H1 (cell line): Measurements from ENCODE around the gene OTUD5. TPM values are rescaled to one million over a fixed set of nuclear protein-coding genes. Genes with fewer than 3 reads are reported as not detected.

Source experiments
- CTCF ChIA-PET: fragments of 300-600 bp; sonication (Branson Sonifier 250); formaldehyde crosslinking; loops from one replicate; lab custom pipeline; 2021; ENCODE audit not compliant: partially characterized antibody; lab: Charles Lee
- POLR2A ChIA-PET: fragments of 300-600 bp; sonication (Branson Sonifier 250); formaldehyde crosslinking; loops from one replicate; lab custom pipeline; 2021; ENCODE audit warnings: inconsistent platforms; ENCODE audit not compliant: partially characterized antibody; lab: Charles Lee
- DNase-seq, 2 experiments: peaks; one replicate each; pipeline versions ENCODE4 v3.0.0 to v3.0.0-alpha.2; 2010 to 2022; ENCODE audit warnings: low spot score in 2 of 2, low read depth in 1 of 2, mixed read lengths in 1 of 2
- FAIRE-seq: peaks from 2 replicates; lab custom pipeline; 2011; peaks lifted over from hg19 to GRCh38; lab: Jason Lieb, UNC
- H2AFZ ChIP-seq: 2 replicates; pipeline ENCODE4 v1.8.1; 2012; ENCODE audit warnings: low read length, inconsistent platforms
- H2AK5ac ChIP-seq: 2 replicates; pipeline ENCODE4 v1.6.1; 2013; ENCODE audit warnings: low read depth, low read length
- H2BK120ac ChIP-seq: replicated peaks from 2 replicates; pipeline ENCODE3; 2013; ENCODE audit warnings: low read depth, low read length, inconsistent platforms
- H2BK12ac ChIP-seq: 2 replicates; pipeline ENCODE4 v1.6.1; 2013; ENCODE audit warnings: low read depth, low read length
- H2BK15ac ChIP-seq: 2 replicates; pipeline ENCODE4 v1.6.1; 2013; ENCODE audit warnings: low read length
- H2BK20ac ChIP-seq: 2 replicates; pipeline ENCODE4 v1.6.1; 2013; ENCODE audit warnings: low read length
- H2BK5ac ChIP-seq: 2 replicates; pipeline ENCODE4 v1.6.1; 2013; ENCODE audit warnings: low read depth, low read length
- H3K14ac ChIP-seq: 2 replicates; pipeline ENCODE4 v1.6.1; 2013; ENCODE audit warnings: inconsistent platforms; ENCODE audit not compliant: insufficient read length
- H3K18ac ChIP-seq: 2 replicates; pipeline ENCODE4 v1.6.1; 2013; ENCODE audit warnings: low read length; ENCODE audit errors: extremely low read depth
- H3K23ac ChIP-seq: 2 replicates; pipeline ENCODE4 v1.6.1; 2013; ENCODE audit warnings: inconsistent platforms; ENCODE audit not compliant: insufficient read length
- H3K23me2 ChIP-seq: 2 replicates; pipeline ENCODE4 v1.6.1; 2013; ENCODE audit warnings: low read depth, low read length
- H3K27ac ChIP-seq: 2 replicates; pipeline ENCODE4 v1.6.1; 2011; ENCODE audit warnings: low read depth, low read length, inconsistent platforms
- H3K27me3 ChIP-seq, 4 experiments: replicated peaks in 1 of 4; 1 replicate in 1 of 4; 2 replicates in 3 of 4; pipeline versions ENCODE4 v1.6.1 to v1.8.1; 2011 to 2013; ENCODE audit warnings: low read length in 3 of 4, mild to moderate bottlenecking in 3 of 4, inconsistent platforms in 2 of 4, mixed read lengths in 2 of 4, moderate library complexity in 1 of 4; ENCODE audit not compliant: control insufficient read depth in 3 of 4, insufficient read depth in 3 of 4; ENCODE audit errors: extremely low read depth in 1 of 4
- H3K36me3 ChIP-seq, 4 experiments: 2 replicates each; pipeline versions ENCODE4 v1.6.1 to v1.8.1; 2011 to 2013; ENCODE audit warnings: mild to moderate bottlenecking in 4 of 4, low read length in 3 of 4, moderate library complexity in 2 of 4, control low read depth in 1 of 4, inconsistent platforms in 1 of 4; ENCODE audit not compliant: insufficient read depth in 4 of 4, control insufficient read depth in 2 of 4
- H3K4ac ChIP-seq: replicated peaks from 2 replicates; pipeline ENCODE3; 2013; ENCODE audit warnings: low read length, low read depth, mixed read lengths, inconsistent platforms; ENCODE audit not compliant: insufficient read length
- H3K4me1 ChIP-seq, 4 experiments: replicated peaks in 1 of 4; 1 replicate in 1 of 4; 2 replicates in 3 of 4; pipeline versions ENCODE4 v1.6.1 to v1.8.1; 2011 to 2013; ENCODE audit warnings: low read length in 3 of 4, inconsistent platforms in 2 of 4, mixed read lengths in 1 of 4; ENCODE audit not compliant: insufficient read depth in 4 of 4, control insufficient read depth in 3 of 4
- H3K4me2 ChIP-seq, 2 experiments: 2 replicates each; pipeline versions ENCODE4 v1.6.1 to v1.8.1; 2011 to 2013; ENCODE audit warnings: low read depth in 2 of 2, low read length in 2 of 2, control low read depth in 1 of 2, inconsistent platforms in 1 of 2, mild to moderate bottlenecking in 1 of 2; ENCODE audit not compliant: insufficient read depth in 1 of 2
- H3K4me3 ChIP-seq, 4 experiments: fragments of 200-600, 300-600 bp in 1 of 4; sonication (generic), shearing (Covaris generic), sonication (Bioruptor Twin) in 1 of 4; 2 replicates each; pipeline versions ENCODE4 v1.5.1 to v1.8.1; 2011 to 2016; ENCODE audit warnings: low read length in 4 of 4, low read depth in 3 of 4, control low read depth in 2 of 4, inconsistent platforms in 2 of 4, mild to moderate bottlenecking in 2 of 4, mixed read lengths in 1 of 4, moderate library complexity in 1 of 4; ENCODE audit not compliant: insufficient read depth in 2 of 4; ENCODE audit errors: extremely low read depth in 1 of 4
- H3K56ac ChIP-seq: replicated peaks from 2 replicates; pipeline ENCODE3; 2013; ENCODE audit warnings: low read depth, mild to moderate bottlenecking, mixed read lengths, low read length, inconsistent platforms; ENCODE audit not compliant: insufficient read length
- H3K79me1 ChIP-seq: 2 replicates; pipeline ENCODE4 v1.6.1; 2013; ENCODE audit warnings: low read depth, low read length, control low read depth
- H3K79me2 ChIP-seq, 2 experiments: 2 replicates each; pipeline versions ENCODE4 v1.6.1 to v1.8.1; 2012 to 2013; ENCODE audit warnings: low read length in 2 of 2, mild to moderate bottlenecking in 2 of 2, inconsistent platforms in 1 of 2; ENCODE audit not compliant: insufficient read depth in 2 of 2, control insufficient read depth in 1 of 2
- H3K9ac ChIP-seq, 4 experiments: replicated peaks in 1 of 4; 1 replicate in 1 of 4; 2 replicates in 3 of 4; pipeline versions ENCODE4 v1.6.1 to v1.8.1; 2011 to 2013; ENCODE audit warnings: low read depth in 3 of 4, low read length in 3 of 4, control low read depth in 2 of 4, mild to moderate bottlenecking in 2 of 4, moderate library complexity in 2 of 4, inconsistent platforms in 1 of 4; ENCODE audit errors: extremely low read depth in 1 of 4
- H3K9me3 ChIP-seq, 2 experiments: 2 replicates each; pipeline versions ENCODE4 v1.6.1 to v1.8.1; 2012 to 2013; ENCODE audit warnings: mild to moderate bottlenecking in 2 of 2, moderate library complexity in 2 of 2, control low read depth in 1 of 2, inconsistent platforms in 1 of 2, low read depth in 1 of 2, low read length in 1 of 2, mixed read lengths in 1 of 2; ENCODE audit not compliant: insufficient read depth in 2 of 2
- H4K20me1 ChIP-seq, 2 experiments: replicated peaks in 1 of 2; 2 replicates each; pipeline versions ENCODE3 to v1.8.1; 2011 to 2013; ENCODE audit warnings: inconsistent platforms in 2 of 2, low read length in 2 of 2, mild to moderate bottlenecking in 1 of 2; ENCODE audit not compliant: insufficient read depth in 2 of 2, control insufficient read depth in 1 of 2
- H4K5ac ChIP-seq: 2 replicates; pipeline ENCODE4 v1.6.1; 2013; ENCODE audit warnings: low read length, low read depth, mixed read lengths, inconsistent platforms; ENCODE audit not compliant: insufficient read length
- H4K8ac ChIP-seq: 2 replicates; pipeline ENCODE4 v1.8.0; 2013; ENCODE audit warnings: mild to moderate bottlenecking, moderate library complexity, low read length, inconsistent platforms; ENCODE audit not compliant: insufficient read depth; ENCODE audit errors: extremely low read depth
- H4K91ac ChIP-seq: replicated peaks from 2 replicates; pipeline ENCODE3; 2013; ENCODE audit warnings: low read length, mixed read lengths, inconsistent platforms; ENCODE audit not compliant: insufficient read length
- BACH1 ChIP-seq: IDR thresholded peaks from 2 replicates; pipeline ENCODE4 v1.6.1; 2012; ENCODE audit warnings: low read length, improper control_type of control experiment
- POU5F1 ChIP-seq: IDR thresholded peaks from 2 replicates; pipeline ENCODE4 v1.6.1; 2011; ENCODE audit warnings: low read depth, mild to moderate bottlenecking, low read length, moderate library complexity
- SIN3A ChIP-seq, 2 experiments: IDR thresholded peaks in 1 of 2; conservative IDR thresholded peaks in 1 of 2; 2 replicates each; pipeline ENCODE4 v1.6.1; 2011 to 2012; ENCODE audit warnings: low read length in 2 of 2, improper control_type of control experiment in 1 of 2, low read depth in 1 of 2, mild to moderate bottlenecking in 1 of 2
- SIX5 ChIP-seq: IDR thresholded peaks from 2 replicates; pipeline ENCODE4 v1.6.1; 2011; ENCODE audit warnings: mild to moderate bottlenecking, low read depth, low read length
- SP1 ChIP-seq: IDR thresholded peaks from 2 replicates; pipeline ENCODE4 v1.6.1; 2011; ENCODE audit warnings: low read depth, low read length
- TAF1 ChIP-seq: IDR thresholded peaks from 2 replicates; pipeline ENCODE4 v1.6.1; 2011; ENCODE audit warnings: mild to moderate bottlenecking, low read depth, low read length
- TCF12 ChIP-seq: IDR thresholded peaks from 2 replicates; pipeline ENCODE4 v1.6.1; 2011; ENCODE audit warnings: low read depth, mild to moderate bottlenecking, low read length
- WGBS, 2 experiments: shearing (Covaris generic) in 1 of 2; methylation state at CpG; one replicate each; pipeline versions ENCODE4 v1.1.6 to v1.1.7; 2013 to 2015; ENCODE audit warnings: low lambda C conversion rate in 2 of 2, mixed read lengths in 2 of 2, inconsistent platforms in 1 of 2, low coverage in 1 of 2, missing lambda C conversion rate in 1 of 2; ENCODE audit not compliant: insufficient replicate concordance in 2 of 2, insufficient coverage in 1 of 2, insufficient read length in 1 of 2; ENCODE audit errors: extremely low coverage in 1 of 2, missing lambda C conversion rate in 1 of 2; 5-methylcytosine and 5-hydroxymethylcytosine counted together
- polyA plus RNA-seq, 7 experiments: library from polyadenylated mRNA; depleted of rRNA in 3 of 7; stranded (reverse) in 5 of 7; unstranded in 2 of 7; fragments of >200 nt in 5 of 7; fragments of 200-250 nt in 2 of 7; gene quantifications; 1 replicate in 5 of 7; 2 replicates in 1 of 7; 4 replicates in 1 of 7; pipeline versions ENCODE4 v1.2.1 to v1.2.3, GENCODE V29; 2011 to 2013; ENCODE audit warnings: missing spikeins in 2 of 7, mixed read lengths in 2 of 7
- total RNA-seq: library from RNA; stranded (reverse); fragmentation: NEBNext Ultra II Directional; extraction: Animal tissue kit (Norgen Biotek cat#: 25700); gene quantifications from 2 replicates; pipeline ENCODE4 v1.2.1, GENCODE V29; 2021

OTUD5 gene
- total and polyA plus RNA-seq, 2 of the 8 experiments (the other 6 are each of a cell fraction or from before 2014, with no cell fraction given): 46.3 to 53.5 TPM

DNA sequence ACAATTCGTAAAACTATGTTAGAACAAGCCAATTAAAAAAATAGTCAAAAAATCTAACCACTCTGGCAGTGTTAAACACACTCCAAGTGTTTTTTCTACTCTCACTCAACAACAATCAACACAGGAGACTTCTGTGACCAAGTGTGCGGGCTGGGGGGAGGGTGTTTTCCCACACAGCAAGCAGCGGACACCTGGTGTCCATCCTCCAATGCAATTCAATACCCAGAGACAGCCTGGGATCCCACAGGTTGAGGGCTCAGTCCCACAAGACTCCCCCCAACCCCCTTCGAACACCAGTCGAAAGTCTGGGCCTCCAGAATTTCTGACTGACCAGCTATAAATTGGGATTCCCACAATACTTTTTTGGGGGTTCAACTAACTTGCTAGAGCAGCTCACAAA lies 30.3 kb downstream of the OTUD5 start:
- peak overlapping the region; percentile 98 for H2BK120ac ChIP-seq
- H2BK12ac ChIP-seq: no peak overlapping the region; the same call in 1 of the 2 replicates
- H3K23me2 ChIP-seq: no peaks in the 10 kb centered on the region
- H3K56ac ChIP-seq: peak overlapping the region; percentile 87
- H3K14ac ChIP-seq: no peak overlapping the region
- no peaks in the 10 kb centered on the region for H3K9me3 ChIP-seq
- no peak overlapping the region for H2BK20ac ChIP-seq
- peaks cover 0 to 20% of the 10 kb centered on the region in 2 experiments; a peak in 2 of 4 replicates for H3K79me2 ChIP-seq
- H4K5ac ChIP-seq: peak overlapping the region; percentile 90
- H3K4me3 ChIP-seq: peak overlapping the region; percentile 2 to 54 (median 14); a peak in 5 of 8 replicates
- peak overlapping the region; percentile 97 for H2BK5ac ChIP-seq
- H2BK15ac ChIP-seq: no peak overlapping the region
- H4K91ac ChIP-seq: peak overlapping the region; percentile 73
- peak overlapping the region; percentile 61 to 62 for H3K4me2 ChIP-seq
- ChIA-PET POLR2A (interaction anchor here (0.6 to 30.9 kb wide), 10 partner anchors 7 to 296 kb away, joined by 3 to 572 read pairs (median 4); partner anchors contain the start of genes GRIPAP1, OTUD5, PIM2 and PQBP1), CTCF (interaction anchor here (0.5 to 2.3 kb wide), 4 partner anchors 10 to 234 kb away, joined by 3 to 20 read pairs (median 3); no protein-coding TSS in a partner anchor)
- no peak overlapping the region for H2AK5ac ChIP-seq
- H3K36me3 ChIP-seq: peaks cover 0 to 47% (median 19%) of the 10 kb centered on the region in 4 experiments; a peak in 6 of 8 replicates
- no peak for TF ChIP-seq TAF1
- no peak for TF ChIP-seq SIX5
- no peak for TF ChIP-seq BACH1
- peak; percentile 87; the same call in 1 of the 2 replicates for TF ChIP-seq TCF12
- TF ChIP-seq SP1: peak; percentile 36; the same call in 1 of the 2 replicates
- no peak for TF ChIP-seq SIN3A (conservative IDR thresholded peaks at IDR 0.05 in 1 of 2, IDR thresholded peaks at IDR 0.05 in 1 of 2; ENCODE audit: low read depth in 1 of 2, low read length in 2 of 2)
- TF ChIP-seq POU5F1: no peak
- H3K79me1 ChIP-seq: no peaks in the 10 kb centered on the region
- 5% methylated on average over 5 of the region's 5 CpGs; no CpG with 5 or more reads in 1 of the 2 experiments for WGBS, 2 experiments
- H4K20me1 ChIP-seq: no peaks in the 10 kb centered on the region
- peak overlapping the region; percentile 75 for H3K27ac ChIP-seq
- no peaks in the 10 kb centered on the region for H3K27me3 ChIP-seq
- H2AFZ ChIP-seq: no peak overlapping the region
- 0 out of 7 replicates have a peak overlapping the region, but pooled peaks of 1 of the 4 experiments have one; percentile 4 for H3K9ac ChIP-seq
- H4K8ac ChIP-seq: no peak overlapping the region
- H3K18ac ChIP-seq: no peak overlapping the region; the same call in 1 of the 2 replicates
- FAIRE-seq (peak; percentile 77), DNase-seq (peak in 1 of 2 experiments; percentile 49)
- peaks cover 0 to 18% (median 8%) of the 10 kb centered on the region in 4 experiments; a peak in 5 of 7 replicates for H3K4me1 ChIP-seq
- H3K4ac ChIP-seq: no peak overlapping the region
- H3K23ac ChIP-seq: no peak overlapping the region
